SU-DHL-6 (cell line): ENCODE results near the gene WARS2.

Source experiments
- CTCF ChIP-seq: fragments of 200-600 bp; sonication (generic); IDR thresholded peaks from one replicate; pipeline ENCODE4 v1.5.1; 2017; ENCODE audit warnings: antibody characterized with exemption, mild to moderate bottlenecking, low read length, moderate library complexity; ENCODE audit not compliant: insufficient read depth, poor library complexity, severe bottlenecking
- EZH2phosphoT487 ChIP-seq: fragments of 200-600 bp; sonication (generic), shearing (Covaris generic); conservative IDR thresholded peaks from 2 replicates; pipeline ENCODE4 v1.6.1; 2018; ENCODE audit warnings: mild to moderate bottlenecking, antibody characterized with exemption, low read length, moderate library complexity, mixed read lengths

- TF ChIP-seq CTCF, result no peak
- no peak for TF ChIP-seq EZH2phosphoT487
These were observed 19.5 kb upstream of the WARS2 start for GRCh38 chr1:119159966-119160365.
